Measurements from ENCODE around the gene UBE2H.
"Not testable (repeated sequence)": the region's sequence is repeated elsewhere in the genome, so short reads cannot be mapped to it uniquely, and the experiment has no call there.

Gene UBE2H

GRCh38 chr7:129828989-129829736 is 123.6 kb downstream of the UBE2H start:
- in situ Hi-C loops (cut with MboI; ENCODE audit: low pct_unique_long_range_greater_than_20kb, low sequenced_read_pairs, unreplicated experiment), result no loop called here
- no peak for DNase-seq (ENCODE audit: low spot score)
- TF ChIP-seq CTCF (IDR thresholded peaks at IDR 0.05; ENCODE audit: extremely low read depth, insufficient read depth, missing control alignments), result no peak

- DNase-seq (ENCODE audit: low spot score), result no peak
- in situ Hi-C loops (cut with MboI; ENCODE audit: low pct_unique_long_range_greater_than_20kb, low sequenced_read_pairs, unreplicated experiment), result no loop called here
- no peak for TF ChIP-seq CTCF (IDR thresholded peaks at IDR 0.05; ENCODE audit: extremely low read depth, insufficient read depth, missing control alignments)
Measured at GRCh38 chr7:129828078-129828762, 124.5 kb downstream of the UBE2H start.

GRCh38 chr7:129827467-129827990 is 125.2 kb downstream of the UBE2H start:
- TF ChIP-seq CTCF (IDR thresholded peaks at IDR 0.05; ENCODE audit: extremely low read depth, insufficient read depth, missing control alignments), result no peak
- no peak for DNase-seq (ENCODE audit: low spot score)
- in situ Hi-C loops (cut with MboI; ENCODE audit: low pct_unique_long_range_greater_than_20kb, low sequenced_read_pairs, unreplicated experiment), result no loop called here

GRCh38 chr7:129826895-129827294 is 125.9 kb downstream of the UBE2H start:
- DNase-seq (ENCODE audit: low spot score); in situ Hi-C loops (cut with MboI; ENCODE audit: low pct_unique_long_range_greater_than_20kb, low sequenced_read_pairs, unreplicated experiment): not testable (repeated sequence)

- TF ChIP-seq CTCF (IDR thresholded peaks at IDR 0.05; ENCODE audit: extremely low read depth, insufficient read depth, missing control alignments), result peak; percentile 75
- DNase-seq (ENCODE audit: low spot score), result peak; percentile 89
- in situ Hi-C loops (cut with MboI; ENCODE audit: low pct_unique_long_range_greater_than_20kb, low sequenced_read_pairs, unreplicated experiment), result no loop called here
Measured at GRCh38 chr7:129825209-129825970, 127.4 kb downstream of the UBE2H start.

- peak; percentile 18 for TF ChIP-seq CTCF (IDR thresholded peaks at IDR 0.05; ENCODE audit: extremely low read depth, insufficient read depth, missing control alignments)
- in situ Hi-C loops (cut with MboI; ENCODE audit: low pct_unique_long_range_greater_than_20kb, low sequenced_read_pairs, unreplicated experiment), result no loop called here
- DNase-seq (ENCODE audit: low spot score), result peak; percentile 62
Measured at GRCh38 chr7:129824291-129825208, 128.2 kb downstream of the UBE2H start.

- in situ Hi-C loops (cut with MboI; ENCODE audit: low pct_unique_long_range_greater_than_20kb, low sequenced_read_pairs, unreplicated experiment), result not testable (repeated sequence)
Measured at GRCh38 chr7:129823143-129823542, 129.6 kb downstream of the UBE2H start.

More at GRCh38 chr7:129823143-129823542, 129.6 kb downstream of the UBE2H start:
- not testable (repeated sequence) for DNase-seq (ENCODE audit: low spot score)
